ENCODE measurements around the gene DBP. TPM values are rescaled to one million over a fixed set of nuclear protein-coding genes. Genes with fewer than 3 reads are reported as not detected.

The DBP gene
- total and polyA plus RNA-seq, 2 of the 13 experiments (the other 11 are each of a cell fraction or from before 2014, with no cell fraction given): 1.7 to 5.8 TPM

DNA sequence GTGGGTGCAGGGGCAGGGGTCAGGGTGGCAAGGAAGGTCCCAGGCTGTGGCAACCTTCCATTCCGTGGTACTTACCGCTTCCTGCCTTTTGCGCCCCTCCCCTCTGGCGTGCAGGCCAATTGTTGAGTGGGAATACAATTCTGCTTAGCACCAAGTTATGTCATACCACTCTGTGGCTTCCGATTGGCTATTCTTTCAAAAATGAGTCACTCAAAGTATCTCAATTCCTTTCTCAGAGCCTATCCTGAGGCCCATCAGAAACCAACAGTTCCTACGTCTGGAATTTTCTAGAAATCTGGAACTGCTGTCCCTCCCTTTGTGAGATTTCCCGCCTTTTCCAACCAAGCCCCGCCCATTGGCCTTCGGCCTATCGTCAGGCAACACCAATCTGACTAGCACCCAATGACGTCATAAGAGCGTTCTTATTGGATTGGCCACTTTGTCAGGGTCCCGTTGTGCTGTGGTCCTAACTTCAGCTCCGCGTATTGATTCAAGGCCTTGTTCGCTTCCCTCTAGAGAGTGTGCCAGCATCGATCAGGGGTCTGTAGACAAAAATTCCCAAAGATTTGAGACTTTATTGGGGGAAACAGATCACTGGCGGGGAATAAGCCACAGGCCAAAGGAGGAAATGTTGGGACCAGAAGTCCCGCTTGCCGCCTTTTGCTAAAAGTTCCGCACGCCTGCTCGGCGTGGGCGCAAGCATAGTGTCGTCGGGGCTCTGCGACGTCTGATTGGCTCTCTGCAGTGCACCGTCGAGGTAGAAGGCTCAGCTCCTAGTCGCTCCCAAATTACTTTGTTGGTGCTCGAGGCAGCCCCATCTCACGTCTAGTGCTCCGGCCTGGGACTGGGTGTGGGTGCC is 23.9 kb upstream of the DBP start (continued):
- TF ChIP-seq, protein P1, sequence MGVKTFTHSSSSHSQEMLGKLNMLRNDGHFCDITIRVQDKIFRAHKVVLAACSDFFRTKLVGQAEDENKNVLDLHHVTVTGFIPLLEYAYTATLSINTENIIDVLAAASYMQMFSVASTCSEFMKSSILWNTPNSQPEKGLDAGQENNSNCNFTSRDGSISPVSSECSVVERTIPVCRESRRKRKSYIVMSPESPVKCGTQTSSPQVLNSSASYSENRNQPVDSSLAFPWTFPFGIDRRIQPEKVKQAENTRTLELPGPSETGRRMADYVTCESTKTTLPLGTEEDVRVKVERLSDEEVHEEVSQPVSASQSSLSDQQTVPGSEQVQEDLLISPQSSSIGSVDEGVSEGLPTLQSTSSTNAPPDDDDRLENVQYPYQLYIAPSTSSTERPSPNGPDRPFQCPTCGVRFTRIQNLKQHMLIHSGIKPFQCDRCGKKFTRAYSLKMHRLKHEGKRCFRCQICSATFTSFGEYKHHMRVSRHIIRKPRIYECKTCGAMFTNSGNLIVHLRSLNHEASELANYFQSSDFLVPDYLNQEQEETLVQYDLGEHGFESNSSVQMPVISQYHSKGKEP (CRISPR knock-in tag; IDR thresholded peaks at IDR 0.05): no peak
- 0 out of 2 replicates have a peak, but pooled peaks have one; percentile 21 for TF ChIP-seq ZBTB38 (CRISPR knock-in tag; IDR thresholded peaks at IDR 0.05)
- 0 out of 2 replicates have a peak, but pooled peaks have one; percentile 27 for TF ChIP-seq NFKBIZ (CRISPR knock-in tag; IDR thresholded peaks at IDR 0.05)
- no peak for TF ChIP-seq ZNF12 (CRISPR knock-in tag; IDR thresholded peaks at IDR 0.05)
- peak; percentile 98 for TF ChIP-seq RFX5 (IDR thresholded peaks at IDR 0.05; ENCODE audit: low read depth, low read length)
- TF ChIP-seq, protein P2, sequence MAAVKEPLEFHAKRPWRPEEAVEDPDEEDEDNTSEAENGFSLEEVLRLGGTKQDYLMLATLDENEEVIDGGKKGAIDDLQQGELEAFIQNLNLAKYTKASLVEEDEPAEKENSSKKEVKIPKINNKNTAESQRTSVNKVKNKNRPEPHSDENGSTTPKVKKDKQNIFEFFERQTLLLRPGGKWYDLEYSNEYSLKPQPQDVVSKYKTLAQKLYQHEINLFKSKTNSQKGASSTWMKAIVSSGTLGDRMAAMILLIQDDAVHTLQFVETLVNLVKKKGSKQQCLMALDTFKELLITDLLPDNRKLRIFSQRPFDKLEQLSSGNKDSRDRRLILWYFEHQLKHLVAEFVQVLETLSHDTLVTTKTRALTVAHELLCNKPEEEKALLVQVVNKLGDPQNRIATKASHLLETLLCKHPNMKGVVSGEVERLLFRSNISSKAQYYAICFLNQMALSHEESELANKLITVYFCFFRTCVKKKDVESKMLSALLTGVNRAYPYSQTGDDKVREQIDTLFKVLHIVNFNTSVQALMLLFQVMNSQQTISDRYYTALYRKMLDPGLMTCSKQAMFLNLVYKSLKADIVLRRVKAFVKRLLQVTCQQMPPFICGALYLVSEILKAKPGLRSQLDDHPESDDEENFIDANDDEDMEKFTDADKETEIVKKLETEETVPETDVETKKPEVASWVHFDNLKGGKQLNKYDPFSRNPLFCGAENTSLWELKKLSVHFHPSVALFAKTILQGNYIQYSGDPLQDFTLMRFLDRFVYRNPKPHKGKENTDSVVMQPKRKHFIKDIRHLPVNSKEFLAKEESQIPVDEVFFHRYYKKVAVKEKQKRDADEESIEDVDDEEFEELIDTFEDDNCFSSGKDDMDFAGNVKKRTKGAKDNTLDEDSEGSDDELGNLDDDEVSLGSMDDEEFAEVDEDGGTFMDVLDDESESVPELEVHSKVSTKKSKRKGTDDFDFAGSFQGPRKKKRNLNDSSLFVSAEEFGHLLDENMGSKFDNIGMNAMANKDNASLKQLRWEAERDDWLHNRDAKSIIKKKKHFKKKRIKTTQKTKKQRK (IDR thresholded peaks at IDR 0.05; ENCODE audit: low read length): no peak
- peak; percentile 80 for TF ChIP-seq NFYB (CRISPR knock-in tag; IDR thresholded peaks at IDR 0.05)
- TF ChIP-seq MBNL3 (CRISPR knock-in tag; conservative IDR thresholded peaks at IDR 0.05): no peak
- no peak for TF ChIP-seq RARG (CRISPR knock-in tag; IDR thresholded peaks at IDR 0.05; ENCODE audit: low read depth)
- peak; percentile 98 for TF ChIP-seq ATF7 (IDR thresholded peaks at IDR 0.05)
- no peak for TF ChIP-seq ATF7 (CRISPR knock-in tag; IDR thresholded peaks at IDR 0.05)
- no peak for TF ChIP-seq TRIM24 (CRISPR knock-in tag; IDR thresholded peaks at IDR 0.05)
- TF ChIP-seq ZNF784 (CRISPR knock-in tag; IDR thresholded peaks at IDR 0.05; ENCODE audit: borderline replicate concordance): 0 out of 2 replicates have a peak, but pooled peaks have one; percentile 50
- peak; percentile 51; the same call in 1 of the 2 replicates for TF ChIP-seq ZBTB21 (CRISPR knock-in tag; IDR thresholded peaks at IDR 0.05)

Measured in HepG2 (cell line).